Calu3 (cell line): ENCODE data around the gene HGS. TPM values are rescaled to one million over a fixed set of nuclear protein-coding genes. Genes with fewer than 3 reads are reported as not detected.

Experiments used
- BruUV-seq: library from RNA; stranded (reverse); fragments of 400-500 nt; replicated peaks from 2 replicates; lab custom pipeline; 2021; lab: Mats Ljungman, UMichigan
- CTCF ChIA-PET: fragments of 300-600 bp; sonication (Branson Sonifier 250); formaldehyde crosslinking; loops from one replicate; lab custom pipeline; 2022; ENCODE audit warnings: antibody characterized with exemption; lab: Charles Lee
- DNase-seq: peaks from one replicate; pipeline ENCODE4 v3.0.0; 2022
- H3K27ac Mint-ChIP-seq: one replicate; pipeline ENCODE4 v1.8.0; 2022; ENCODE audit warnings: mixed read lengths; ENCODE audit not compliant: unreplicated experiment
- H3K27me3 Mint-ChIP-seq: one replicate; pipeline ENCODE4 v1.8.0; 2022; ENCODE audit warnings: mixed read lengths; ENCODE audit not compliant: unreplicated experiment
- H3K36me3 Mint-ChIP-seq: one replicate; pipeline ENCODE4 v1.8.0; 2022; ENCODE audit warnings: mild to moderate bottlenecking, moderate library complexity, mixed read lengths; ENCODE audit not compliant: insufficient read depth, unreplicated experiment
- H3K4me1 Mint-ChIP-seq: one replicate; pipeline ENCODE4 v1.8.0; 2022; ENCODE audit warnings: mild to moderate bottlenecking, low read depth, mixed read lengths; ENCODE audit not compliant: unreplicated experiment
- H3K4me3 Mint-ChIP-seq: one replicate; pipeline ENCODE4 v1.8.0; 2022; ENCODE audit warnings: mild to moderate bottlenecking, low read depth, moderate library complexity, mixed read lengths; ENCODE audit not compliant: unreplicated experiment
- H3K9me3 Mint-ChIP-seq: one replicate; pipeline ENCODE4 v1.8.0; 2022; ENCODE audit warnings: low read depth, mixed read lengths; ENCODE audit not compliant: unreplicated experiment
- intact Hi-C: fragments of 100-400 bp; cut with micrococcal nuclease; formaldehyde crosslinking; loops from one replicate; pipeline ENCODE4 v1.10.0; 2022; ENCODE audit not compliant: unreplicated experiment
- total RNA-seq: library from RNA; stranded (reverse); gene quantifications from 2 replicates; pipeline ENCODE4 v1.2.3, GENCODE V29; 2022
- TF ChIP-seq, protein P1 (sequence below): fragments of 200-600 bp; IDR thresholded peaks from one replicate; pipeline ENCODE4 v1.8.0; 2022; ENCODE audit warnings: antibody characterized with exemption; ENCODE audit not compliant: unreplicated experiment

The HGS gene
- total RNA-seq, 1 experiment from 2014 or later: 160 TPM

DNA sequence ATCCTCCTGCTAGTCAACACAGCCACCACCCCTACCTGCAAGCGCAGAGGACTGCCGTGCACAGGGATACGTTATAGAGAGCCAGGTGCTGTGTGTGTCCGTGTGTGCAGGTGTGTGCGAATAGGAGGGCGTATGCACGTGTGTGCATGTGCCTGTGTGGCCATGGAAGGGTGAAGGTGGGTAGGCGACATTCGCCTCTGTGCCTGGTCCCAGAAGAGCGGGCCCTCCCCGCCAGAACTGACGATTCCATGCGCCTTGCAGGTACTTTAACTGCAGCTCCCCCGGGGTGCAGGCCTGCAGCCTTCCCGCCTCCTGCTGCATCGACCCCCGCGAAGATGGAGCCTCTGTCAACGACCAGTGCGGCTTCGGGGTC is 36.2 kb upstream of the HGS start:
- no peak overlapping the region for H3K27ac Mint-ChIP-seq
- H3K4me1 Mint-ChIP-seq: peaks cover 9% of the 10 kb centered on the region
- no peak for DNase-seq
- BruUV-seq: no TSS peak
- H3K9me3 Mint-ChIP-seq: no peaks in the 10 kb centered on the region
- peaks cover 5% of the 10 kb centered on the region for H3K36me3 Mint-ChIP-seq
- TF ChIP-seq, protein P1, sequence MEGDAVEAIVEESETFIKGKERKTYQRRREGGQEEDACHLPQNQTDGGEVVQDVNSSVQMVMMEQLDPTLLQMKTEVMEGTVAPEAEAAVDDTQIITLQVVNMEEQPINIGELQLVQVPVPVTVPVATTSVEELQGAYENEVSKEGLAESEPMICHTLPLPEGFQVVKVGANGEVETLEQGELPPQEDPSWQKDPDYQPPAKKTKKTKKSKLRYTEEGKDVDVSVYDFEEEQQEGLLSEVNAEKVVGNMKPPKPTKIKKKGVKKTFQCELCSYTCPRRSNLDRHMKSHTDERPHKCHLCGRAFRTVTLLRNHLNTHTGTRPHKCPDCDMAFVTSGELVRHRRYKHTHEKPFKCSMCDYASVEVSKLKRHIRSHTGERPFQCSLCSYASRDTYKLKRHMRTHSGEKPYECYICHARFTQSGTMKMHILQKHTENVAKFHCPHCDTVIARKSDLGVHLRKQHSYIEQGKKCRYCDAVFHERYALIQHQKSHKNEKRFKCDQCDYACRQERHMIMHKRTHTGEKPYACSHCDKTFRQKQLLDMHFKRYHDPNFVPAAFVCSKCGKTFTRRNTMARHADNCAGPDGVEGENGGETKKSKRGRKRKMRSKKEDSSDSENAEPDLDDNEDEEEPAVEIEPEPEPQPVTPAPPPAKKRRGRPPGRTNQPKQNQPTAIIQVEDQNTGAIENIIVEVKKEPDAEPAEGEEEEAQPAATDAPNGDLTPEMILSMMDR: no peak
- H3K4me3 Mint-ChIP-seq: no peak overlapping the region
- peaks cover 11% of the 10 kb centered on the region for H3K27me3 Mint-ChIP-seq
- CTCF ChIA-PET: no interaction called here
- intact Hi-C loops: no loop called here

- no peak overlapping the region for H3K4me3 Mint-ChIP-seq
- TF ChIP-seq, protein P1: no peak
- CTCF ChIA-PET: no interaction called here
- peaks cover 11% of the 10 kb centered on the region for H3K27me3 Mint-ChIP-seq
- no peak overlapping the region for H3K27ac Mint-ChIP-seq
- no peaks in the 10 kb centered on the region for H3K9me3 Mint-ChIP-seq
- BruUV-seq: no TSS peak
- DNase-seq: no peak
- intact Hi-C loops: no loop called here
- peaks cover 5% of the 10 kb centered on the region for H3K36me3 Mint-ChIP-seq
- peaks cover 9% of the 10 kb centered on the region for H3K4me1 Mint-ChIP-seq
These were observed 35.7 kb upstream of the HGS start for GRCh38 chr17:81648013-81648706.

- BruUV-seq: no TSS peak
- DNase-seq: no peak
- CTCF ChIA-PET: no interaction called here
- intact Hi-C loops: no loop called here
- Mint-ChIP-seq H3K27me3 (peaks cover 11% of the 10 kb centered on the region), H3K4me3 (no peak overlapping the region), H3K9me3 (no peaks in the 10 kb centered on the region), H3K4me1 (peaks cover 9% of the 10 kb centered on the region), H3K27ac (no peak overlapping the region), H3K36me3 (peaks cover 5% of the 10 kb centered on the region)
- TF ChIP-seq, protein P1: no peak
These were observed 35.1 kb upstream of the HGS start for GRCh38 chr17:81648707-81649085.

- TF ChIP-seq, protein P1: no peak
- DNase-seq: no peak
- H3K9me3 Mint-ChIP-seq: no peaks in the 10 kb centered on the region
- H3K27ac Mint-ChIP-seq: no peak overlapping the region
- no TSS peak for BruUV-seq
- intact Hi-C loops: no loop called here
- no peak overlapping the region for H3K4me3 Mint-ChIP-seq
- peaks cover 9% of the 10 kb centered on the region for H3K4me1 Mint-ChIP-seq
- peaks cover 5% of the 10 kb centered on the region for H3K36me3 Mint-ChIP-seq
- peaks cover 11% of the 10 kb centered on the region for H3K27me3 Mint-ChIP-seq
- CTCF ChIA-PET: no interaction called here
These were observed 32.9 kb upstream of the HGS start for GRCh38 chr17:81650951-81651350.
